ENCODE data around the gene OR6Q1.
"Not testable (repeated sequence)": the region's sequence is repeated elsewhere in the genome, so short reads cannot be mapped to it uniquely, and the experiment has no call there.

OR6Q1 gene, protein sequence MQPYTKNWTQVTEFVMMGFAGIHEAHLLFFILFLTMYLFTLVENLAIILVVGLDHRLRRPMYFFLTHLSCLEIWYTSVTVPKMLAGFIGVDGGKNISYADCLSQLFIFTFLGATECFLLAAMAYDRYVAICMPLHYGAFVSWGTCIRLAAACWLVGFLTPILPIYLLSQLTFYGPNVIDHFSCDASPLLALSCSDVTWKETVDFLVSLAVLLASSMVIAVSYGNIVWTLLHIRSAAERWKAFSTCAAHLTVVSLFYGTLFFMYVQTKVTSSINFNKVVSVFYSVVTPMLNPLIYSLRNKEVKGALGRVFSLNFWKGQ

DNA sequence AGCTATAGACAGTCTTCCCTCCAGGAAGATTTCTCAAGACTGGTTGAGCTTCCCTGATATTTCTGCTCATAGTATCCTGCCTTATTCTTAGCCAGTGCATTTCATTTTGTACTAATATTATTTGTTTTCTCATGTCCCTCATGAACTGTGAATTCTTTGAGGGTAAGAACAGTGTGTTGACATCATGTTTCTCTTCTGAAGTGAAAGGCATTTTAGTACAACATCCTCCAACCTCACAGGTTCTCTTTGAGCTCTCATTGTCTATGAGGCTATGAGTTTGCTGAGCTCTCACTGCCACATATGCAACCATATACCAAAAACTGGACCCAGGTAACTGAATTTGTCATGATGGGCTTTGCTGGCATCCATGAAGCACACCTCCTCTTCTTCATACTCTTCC is at the start of gene OR6Q1:
OR6Q1 (plus strand) TSS at position 301 of the 400 bp plus-strand sequence; CDS start at position 301, 0 bp downstream.
- DNase-seq (ENCODE audit: low read depth) = no peak

DNA sequence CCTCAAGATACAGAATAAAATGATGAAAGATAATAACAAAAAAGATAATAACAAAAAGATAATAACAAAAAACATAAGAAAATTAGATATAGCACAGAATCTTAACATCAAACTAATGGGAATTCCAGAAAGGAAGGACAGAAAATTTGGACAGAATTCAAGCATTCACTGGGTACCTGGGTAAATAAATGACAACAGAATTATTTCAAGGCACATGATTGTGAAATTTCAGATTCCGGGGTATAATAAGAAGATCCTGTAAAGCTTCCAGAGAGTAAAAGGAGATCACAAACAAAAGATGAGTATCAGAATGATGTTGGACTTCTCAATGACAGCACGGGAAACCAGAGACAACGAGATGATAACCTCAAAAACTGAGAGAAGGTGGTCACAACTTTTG is 49.2 kb upstream of the OR6Q1 start:
- no peak for DNase-seq (ENCODE audit: low read depth)

DNA sequence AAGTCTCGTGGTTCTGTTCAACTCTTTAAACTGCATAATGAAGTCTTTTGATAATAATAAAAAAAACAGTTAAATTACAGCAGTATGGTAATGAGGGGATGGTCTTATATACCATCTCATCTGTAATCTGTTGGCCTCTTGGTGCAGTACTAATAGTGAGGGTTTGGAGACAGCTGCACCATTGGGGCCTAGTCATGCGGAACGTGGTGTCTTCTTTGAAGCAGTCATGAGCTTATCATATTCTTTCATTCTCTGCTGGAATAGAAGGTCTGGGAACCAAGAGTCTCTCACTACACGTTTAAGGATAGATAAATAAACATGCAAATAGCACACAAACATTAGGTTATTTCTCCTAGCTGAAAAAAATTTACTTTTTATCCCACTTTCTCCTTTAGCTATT is 48.0 kb upstream of the OR6Q1 start:
- no peak for DNase-seq (ENCODE audit: low read depth)

DNA sequence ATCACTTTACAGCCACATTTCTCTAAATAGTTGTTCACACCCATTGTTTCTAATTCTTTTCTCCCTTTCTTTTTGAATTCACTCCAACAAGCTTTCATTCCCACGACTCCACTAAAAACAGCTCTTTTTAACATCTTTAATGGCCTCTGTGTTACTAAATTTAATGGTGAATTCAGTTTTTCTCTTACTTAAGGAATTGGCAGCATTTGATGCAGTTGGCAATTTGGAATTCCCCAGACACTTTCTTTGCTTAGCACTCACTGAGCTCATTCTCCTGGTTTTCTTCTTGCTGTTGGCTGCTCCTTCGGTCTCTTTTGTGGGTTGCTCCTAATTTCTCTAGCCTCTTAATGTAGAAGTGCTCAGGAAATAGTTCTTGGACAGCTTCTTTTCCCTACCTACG is 47.6 kb upstream of the OR6Q1 start:
- DNase-seq (ENCODE audit: low read depth) = no peak

DNA sequence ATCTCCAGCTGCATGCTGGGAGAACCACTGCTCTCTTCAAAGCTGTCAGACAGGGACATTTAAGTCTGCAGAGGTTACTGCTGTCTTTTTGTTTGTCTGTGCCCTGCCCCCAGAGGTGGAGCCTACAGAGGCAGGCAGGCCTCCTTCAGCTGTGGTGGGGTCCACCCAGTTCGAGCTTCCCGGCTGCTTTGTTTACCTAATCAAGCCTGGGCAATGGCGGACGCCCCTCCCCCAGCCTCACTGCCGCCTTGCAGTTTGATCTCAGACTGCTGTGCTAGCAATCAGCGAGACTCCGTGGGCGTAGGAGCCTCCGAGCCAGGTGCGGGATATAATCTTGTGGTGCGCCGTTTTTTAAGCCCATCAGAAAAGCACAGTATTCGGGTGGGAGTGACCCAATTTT is 31.2 kb upstream of the OR6Q1 start:
- DNase-seq (ENCODE audit: low read depth) = not testable (repeated sequence)

DNA sequence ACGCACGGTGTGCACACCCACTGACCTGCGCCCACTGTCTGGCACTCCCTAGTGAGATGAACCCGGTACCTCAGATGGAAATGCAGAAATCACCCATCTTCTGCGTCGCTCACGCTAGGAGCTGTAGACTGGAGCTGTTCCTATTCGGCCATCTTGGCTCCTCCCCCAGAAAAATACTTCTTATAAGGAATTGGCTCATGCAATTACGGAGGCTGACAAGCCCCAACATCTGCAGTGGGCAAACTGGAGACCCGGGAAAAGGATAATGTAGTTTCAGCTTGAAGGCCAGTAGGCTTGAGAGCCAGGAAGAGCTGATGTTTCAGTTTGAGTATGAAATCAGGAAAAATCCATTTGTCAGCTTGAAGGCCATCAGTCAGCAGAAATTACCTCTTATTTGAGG is 30.7 kb upstream of the OR6Q1 start:
- DNase-seq (ENCODE audit: low read depth) = not testable (repeated sequence)

DNA sequence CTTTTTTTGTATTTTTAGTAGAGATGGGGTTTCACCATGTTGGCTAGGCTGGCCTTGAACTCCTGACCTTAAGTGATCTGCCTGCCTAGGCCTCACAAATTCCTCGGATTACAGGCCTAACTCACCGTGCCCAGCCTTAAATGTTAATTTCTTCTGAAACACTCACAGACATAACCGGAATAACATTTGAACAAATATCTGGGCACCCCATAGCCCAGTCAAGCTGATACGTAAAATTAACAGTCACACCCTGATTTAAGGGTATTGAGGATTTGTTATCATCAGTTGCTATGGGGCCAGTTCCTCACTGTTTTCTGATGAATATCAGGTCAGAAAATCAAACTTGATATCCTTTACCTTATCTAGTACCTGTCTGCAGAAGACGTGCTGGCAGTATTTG is 30.1 kb upstream of the OR6Q1 start:
- no peak for DNase-seq (ENCODE audit: low read depth)

DNA sequence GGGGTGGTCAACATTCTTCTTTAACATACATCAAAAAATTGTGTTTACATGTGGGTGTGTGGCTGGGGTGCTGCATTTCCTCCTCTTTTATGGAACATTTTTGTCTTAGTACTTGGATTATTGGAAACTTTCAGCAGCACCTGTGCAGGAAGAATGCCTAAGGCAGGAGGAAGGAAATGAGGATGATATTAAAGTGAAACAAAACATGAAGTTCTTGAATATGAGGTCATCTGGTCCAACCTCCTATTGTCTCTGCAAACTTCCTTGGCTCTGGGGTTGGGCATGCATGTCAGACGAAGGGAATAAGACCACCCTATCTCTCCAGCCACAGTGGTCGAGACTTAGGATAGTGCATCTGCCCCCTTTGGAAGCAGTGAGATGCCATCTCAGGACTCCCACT is 27.7 kb upstream of the OR6Q1 start:
- no peak for DNase-seq (ENCODE audit: low read depth)

DNA sequence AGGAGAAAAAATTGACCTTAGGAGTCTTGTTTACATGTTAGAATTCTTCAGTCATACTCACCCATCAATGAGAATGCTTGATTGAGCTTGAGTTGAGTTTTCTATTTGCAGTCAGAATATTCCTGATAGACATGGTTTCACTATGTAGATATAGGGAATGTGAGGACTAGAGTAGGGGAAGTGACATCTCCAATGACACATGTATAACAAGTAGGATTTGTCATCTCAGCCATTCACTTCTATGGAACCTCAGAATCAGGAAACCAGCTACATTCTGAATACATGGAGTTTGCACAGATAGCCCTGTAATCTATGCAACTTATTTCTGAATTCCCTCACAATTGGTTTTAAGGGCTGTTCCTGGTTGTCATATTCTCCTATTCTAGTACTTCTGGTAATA is 27.2 kb upstream of the OR6Q1 start:
- DNase-seq (ENCODE audit: low read depth) = no peak

DNA sequence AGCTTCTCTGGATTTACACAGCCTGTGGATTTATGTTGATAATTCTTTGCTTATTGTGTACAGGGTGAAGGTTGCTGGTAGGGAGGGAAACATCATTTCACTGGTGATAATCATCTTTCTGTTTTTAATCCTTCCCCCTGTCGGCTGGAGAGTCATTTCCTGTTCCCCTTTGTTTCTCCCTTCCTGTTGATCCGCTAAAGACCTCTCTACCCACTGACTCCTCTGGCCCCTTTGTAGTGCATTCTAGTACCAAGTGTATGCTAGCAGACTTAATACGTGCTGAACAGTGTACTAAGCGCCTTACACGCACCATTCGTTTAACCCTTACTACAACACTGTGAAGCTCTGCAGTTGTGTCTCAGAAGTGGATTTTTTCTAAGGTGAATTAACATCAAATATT is 26.1 kb upstream of the OR6Q1 start:
- no peak for DNase-seq (ENCODE audit: low read depth)

DNA sequence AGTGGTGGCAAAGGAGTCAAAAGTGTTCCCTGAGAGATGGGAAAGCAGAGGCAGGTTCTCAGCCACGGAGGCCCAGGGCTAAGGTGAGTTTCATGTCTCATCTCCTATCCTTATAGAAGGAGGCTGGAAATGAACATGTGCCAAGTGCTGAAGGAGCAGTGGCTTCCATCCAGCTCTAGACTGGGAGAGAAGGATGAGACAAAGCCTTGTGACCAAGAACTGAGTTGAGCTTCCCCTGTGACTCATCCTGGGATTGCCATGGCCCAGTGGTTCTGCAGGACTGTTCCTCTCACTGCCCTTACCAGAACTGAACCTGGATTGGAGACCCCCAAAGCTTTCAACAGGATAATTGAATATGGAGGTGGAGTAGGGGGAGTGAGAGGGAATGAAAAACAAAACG is 23.8 kb upstream of the OR6Q1 start:
- DNase-seq (ENCODE audit: low read depth) = peak; percentile 52

DNA sequence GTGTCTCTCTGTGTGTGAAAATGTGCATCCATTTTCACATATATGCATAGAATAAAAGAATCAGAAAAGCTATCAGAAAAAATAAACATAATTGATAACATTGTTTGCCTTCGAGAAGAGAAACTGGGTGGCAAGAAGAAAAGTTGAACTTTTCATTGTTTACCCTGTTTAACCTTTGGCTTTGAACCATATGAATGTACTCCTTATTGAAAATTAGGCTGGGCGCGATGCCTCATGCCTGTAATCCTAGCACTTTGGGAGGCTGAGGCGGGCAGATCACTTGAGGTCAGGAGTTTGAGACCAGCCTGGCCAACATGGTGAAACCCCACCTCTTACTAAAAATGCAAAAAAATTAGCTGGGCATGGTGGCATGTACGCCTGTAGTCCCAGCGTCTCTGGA is 19.0 kb upstream of the OR6Q1 start:
- DNase-seq (ENCODE audit: low read depth) = no peak

DNA sequence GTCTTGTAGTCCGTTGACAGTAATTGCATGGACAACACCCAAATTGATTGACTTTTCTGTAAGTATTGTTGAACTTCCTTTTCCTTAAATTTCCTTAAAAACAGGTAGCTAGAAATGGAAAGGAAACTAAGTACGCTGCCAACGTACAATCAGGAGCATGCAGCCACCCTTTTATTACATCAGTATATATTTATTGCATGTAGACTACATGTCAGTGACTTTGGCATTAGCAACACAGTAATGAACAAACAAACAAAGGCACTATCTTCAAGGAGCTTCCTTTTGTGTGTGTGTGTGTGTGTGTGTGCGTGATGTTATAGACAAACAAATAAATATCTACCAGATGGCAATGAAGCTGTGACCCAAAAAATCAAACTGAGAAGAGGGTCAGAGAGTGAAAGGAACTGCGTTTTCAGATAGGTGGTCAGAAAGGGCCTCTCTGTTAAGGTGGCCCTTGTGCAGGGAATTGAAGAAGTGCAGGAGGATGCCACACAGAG is 7.3 kb upstream of the OR6Q1 start, which contains the start of gene OR9Q1:
OR9Q1 (plus strand) TSS at position 447 of the 497 bp plus-strand sequence. CDS start 155,564 bp downstream, outside the sequence.
- DNase-seq (ENCODE audit: low read depth) = no peak

DNA sequence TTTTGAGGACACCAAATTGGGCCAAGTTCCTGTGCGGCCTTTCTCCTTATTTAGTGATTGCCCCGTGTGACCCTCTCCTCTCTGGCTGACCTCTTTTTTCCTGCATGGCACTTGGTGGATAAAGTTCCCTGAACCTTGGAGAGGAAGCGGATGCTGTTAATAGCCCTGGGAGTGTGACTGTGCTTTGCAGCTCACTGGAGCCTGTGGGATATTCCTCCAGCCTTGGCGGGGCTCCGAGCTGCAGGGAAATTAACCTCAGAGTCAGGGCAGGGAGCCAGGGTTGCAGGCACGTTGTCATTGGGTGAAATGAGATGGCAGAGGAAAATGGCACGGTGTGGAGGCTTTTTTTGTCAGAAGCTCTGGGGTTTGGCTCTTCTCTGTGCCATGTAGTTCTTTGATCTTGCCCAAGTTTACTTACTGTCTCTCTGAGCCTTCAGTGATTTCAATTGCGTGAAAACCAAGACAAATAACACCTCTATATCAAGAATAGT is 6.1 kb upstream of the OR6Q1 start:
- DNase-seq (ENCODE audit: low read depth) = no peak

DNA sequence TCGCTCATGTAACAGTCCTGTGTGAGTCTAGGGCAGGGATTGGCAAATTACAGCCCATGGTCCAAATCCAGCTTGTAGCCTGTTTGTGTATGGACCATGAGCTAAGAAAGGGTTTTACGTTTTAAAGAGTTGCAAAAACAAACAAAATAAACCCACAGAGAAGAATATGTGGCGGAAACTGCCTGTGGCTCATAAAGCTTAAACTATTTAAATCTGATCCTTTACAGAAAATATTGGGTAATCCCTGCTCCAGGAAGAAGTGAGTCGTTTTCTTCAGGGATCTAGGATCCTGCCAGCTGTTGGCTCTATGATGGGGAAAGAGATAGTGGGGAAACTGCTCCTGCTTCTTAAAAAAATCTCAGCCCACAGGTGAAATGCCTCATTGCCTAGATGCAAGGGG is 3.4 kb upstream of the OR6Q1 start:
- DNase-seq (ENCODE audit: low read depth) = peak; percentile 16

DNA sequence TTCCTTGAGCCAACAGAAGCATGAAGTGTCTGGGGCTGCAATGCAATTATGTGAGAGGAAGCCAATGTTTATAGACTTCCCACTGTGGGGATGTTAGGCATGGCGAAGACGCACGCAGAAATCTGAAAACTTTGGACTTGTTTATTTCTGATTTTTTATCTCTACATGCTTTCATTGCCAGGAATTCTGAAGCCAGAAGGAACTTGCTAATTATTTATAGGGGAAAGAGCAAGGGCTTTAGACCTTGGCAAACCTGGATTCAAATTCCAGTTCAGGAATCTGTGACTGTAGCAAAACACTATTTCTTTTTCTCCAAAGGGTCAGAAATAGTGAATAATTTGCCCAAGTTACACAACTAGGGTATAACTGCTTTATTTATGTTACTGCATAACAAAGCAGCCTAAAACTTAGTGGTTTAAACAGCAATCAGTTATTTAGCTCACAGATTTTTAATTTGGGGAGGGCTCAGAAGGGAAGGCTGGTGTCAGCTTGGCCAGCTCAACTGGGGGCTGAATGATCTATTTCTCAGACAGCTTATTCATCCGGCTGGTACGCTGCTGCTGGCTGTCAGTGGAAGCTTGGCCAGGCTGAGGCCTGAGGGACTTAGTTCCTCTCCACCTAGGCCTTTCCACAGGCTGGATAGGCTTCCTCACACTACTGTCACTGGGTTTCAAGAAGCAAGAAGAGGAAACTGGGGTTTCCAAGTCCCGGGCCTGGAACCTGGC is 1.9 kb upstream of the OR6Q1 start:
- DNase-seq (ENCODE audit: low read depth) = no peak

DNA sequence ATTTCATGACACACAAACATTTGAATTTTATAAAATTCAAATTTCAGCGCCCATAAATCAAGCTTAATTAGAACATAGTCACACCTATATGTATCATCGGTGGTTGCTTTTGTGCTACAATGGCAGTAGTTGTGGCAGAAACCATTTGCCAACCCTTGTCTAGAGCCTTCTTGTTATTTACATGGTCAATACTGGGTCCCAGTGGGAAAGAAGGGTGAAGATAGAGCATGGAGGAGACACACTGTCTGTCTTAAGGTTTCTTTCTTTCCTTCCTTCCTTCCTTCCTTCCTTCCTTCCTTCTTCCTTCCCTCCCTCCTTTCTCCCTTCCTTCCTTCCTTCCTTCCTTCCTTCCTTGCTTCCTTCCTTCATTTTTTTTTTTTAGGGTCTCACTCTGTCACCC is 3.7 kb downstream of the OR6Q1 start:
- no peak for DNase-seq (ENCODE audit: low read depth)

DNA sequence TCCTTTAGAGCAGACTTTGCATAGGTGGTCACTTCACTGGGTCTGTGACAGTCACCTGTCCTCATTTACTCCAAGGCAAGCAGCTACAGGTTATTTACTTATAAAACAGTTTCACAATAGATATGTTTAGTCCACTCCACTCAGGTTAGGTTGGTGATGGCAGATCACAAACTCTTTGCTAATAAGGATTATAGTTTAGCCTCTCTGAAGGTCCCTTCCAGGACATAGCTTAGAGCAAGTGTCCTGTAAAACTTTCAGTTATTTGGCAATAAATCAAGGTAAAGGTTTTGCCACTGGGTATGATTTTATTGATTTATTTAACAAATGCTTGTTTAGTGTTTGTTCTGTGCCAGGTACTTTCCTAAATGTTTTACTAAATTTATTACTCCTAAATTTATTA is 8.8 kb downstream of the OR6Q1 start:
- no peak for DNase-seq (ENCODE audit: low read depth)

DNA sequence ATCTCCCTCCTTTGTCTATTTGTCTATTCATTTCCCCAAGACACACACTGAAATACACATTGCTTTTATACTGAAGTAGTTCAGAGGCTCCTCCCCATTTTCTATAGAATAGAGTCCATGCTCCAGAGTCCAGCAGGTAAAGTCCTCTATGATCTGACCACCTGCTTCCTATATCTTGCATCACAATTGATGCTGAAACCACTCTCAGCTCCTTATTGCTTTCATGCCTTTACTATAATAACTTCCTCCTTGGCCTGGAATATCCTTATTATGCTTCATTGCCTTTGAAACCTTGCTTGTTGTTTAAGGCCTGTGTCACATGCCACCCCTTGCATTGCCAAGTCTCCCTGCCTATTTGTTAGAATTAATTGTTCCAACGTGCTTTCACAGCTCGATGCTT is 12.6 kb downstream of the OR6Q1 start:
- DNase-seq (ENCODE audit: low read depth) = no peak

DNA sequence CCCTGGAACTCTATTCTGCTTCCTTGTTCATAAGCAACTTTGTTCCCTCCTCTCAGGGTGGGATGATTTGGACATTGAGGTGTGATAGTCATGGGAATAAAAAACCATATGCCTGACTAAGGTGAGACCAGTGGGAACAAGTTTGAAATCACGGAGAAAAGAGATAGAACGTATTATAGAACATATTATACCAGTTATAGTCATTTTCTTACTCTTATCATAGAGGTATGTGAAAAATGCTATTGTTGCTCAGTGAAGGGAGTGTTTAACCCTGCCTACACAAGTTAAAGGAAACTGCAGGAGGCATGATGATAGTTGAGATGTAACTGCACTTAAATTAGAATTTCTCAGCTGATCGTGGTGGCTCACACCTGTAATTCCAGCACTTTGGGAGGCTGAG is 15.5 kb downstream of the OR6Q1 start:
- DNase-seq (ENCODE audit: low read depth) = no peak

DNA sequence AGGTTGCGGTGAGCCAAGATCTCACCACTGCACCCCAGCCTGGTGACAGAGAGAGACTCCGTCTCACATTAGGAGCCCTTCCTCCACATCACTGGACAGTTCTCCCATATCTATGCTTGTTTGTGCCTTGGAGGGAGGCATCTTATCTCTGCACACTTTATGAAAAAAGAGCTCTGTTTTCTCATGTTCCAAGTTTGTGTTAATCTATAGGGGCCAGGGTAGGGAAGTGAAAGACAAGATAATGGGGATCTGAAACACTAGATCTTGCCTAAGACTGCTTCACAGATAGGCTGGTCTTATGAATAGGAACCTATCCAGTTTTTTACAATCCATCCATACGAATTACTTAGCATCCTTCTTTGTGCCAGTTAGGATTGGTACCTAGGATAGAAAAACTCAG is 17.1 kb downstream of the OR6Q1 start:
- no peak for DNase-seq (ENCODE audit: low read depth)

DNA sequence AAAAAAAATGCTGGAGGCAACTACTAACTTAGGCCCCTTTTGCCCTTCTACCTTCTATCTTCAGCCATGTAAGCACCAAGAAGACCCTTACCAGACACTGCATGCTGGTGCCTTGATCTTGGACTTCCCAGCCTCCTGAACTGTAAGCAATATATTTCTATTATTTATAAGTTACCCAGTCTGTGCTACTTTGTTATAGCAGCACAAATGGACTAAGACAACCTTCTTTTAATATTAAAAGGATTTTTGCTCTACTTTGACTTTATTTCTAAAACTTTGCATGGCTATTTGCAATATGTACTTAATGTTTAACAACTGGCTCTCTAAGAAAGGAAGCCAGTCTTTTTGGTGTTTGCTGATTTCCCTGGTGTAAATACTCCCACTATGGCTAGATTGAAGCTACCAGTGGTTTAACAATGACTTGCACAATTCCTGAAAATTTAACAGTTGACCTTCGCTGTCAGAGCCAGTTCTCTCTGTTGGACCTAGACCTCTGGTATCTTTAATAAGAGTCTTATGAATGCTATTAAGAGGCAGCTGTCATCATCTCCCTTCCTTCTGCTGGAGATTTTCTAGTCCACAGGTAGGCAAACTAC is 25.2 kb downstream of the OR6Q1 start:
- DNase-seq (ENCODE audit: low read depth) = no peak

DNA sequence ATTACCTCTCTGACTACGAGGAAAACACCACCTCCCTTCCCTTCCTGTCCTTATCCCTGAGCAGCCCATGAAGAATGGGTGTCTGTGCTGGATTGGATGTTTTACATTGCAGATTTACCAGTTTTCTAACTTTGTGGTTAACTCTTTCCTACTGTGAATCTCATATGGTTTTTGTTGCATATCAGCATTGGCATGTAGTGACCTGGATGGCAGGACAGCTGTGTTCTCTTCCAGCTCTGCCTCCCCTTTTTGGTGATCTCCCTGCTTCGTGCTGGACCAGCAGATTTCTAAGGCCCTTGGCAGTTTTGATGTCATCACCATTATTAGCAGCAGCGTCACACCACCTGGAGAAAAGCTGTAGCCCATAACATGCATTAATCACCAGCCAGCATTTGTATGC is 26.7 kb downstream of the OR6Q1 start:
- DNase-seq (ENCODE audit: low read depth) = no peak
